Mammary epithelial cell (primary cell): ENCODE results near the gene CD300LB.

Source experiments
- EZH2 ChIP-seq: IDR thresholded peaks from 2 replicates; pipeline ENCODE4 v1.6.1; 2012; ENCODE audit warnings: low read length, inconsistent platforms, borderline replicate concordance
- TF ChIP-seq, protein P1 (sequence below), 2 donors: IDR thresholded peaks in 1 of 2; conservative IDR thresholded peaks in 1 of 2; 2 replicates each; pipeline ENCODE4 v1.5.1; 2011 to 2012; ENCODE audit warnings: inconsistent platforms in 2 of 2, low read length in 2 of 2, mild to moderate bottlenecking in 2 of 2, control low read depth in 1 of 2, low read depth in 1 of 2; ENCODE audit not compliant: insufficient read depth in 1 of 2; ENCODE audit errors: extremely low read depth in 1 of 2

DNA sequence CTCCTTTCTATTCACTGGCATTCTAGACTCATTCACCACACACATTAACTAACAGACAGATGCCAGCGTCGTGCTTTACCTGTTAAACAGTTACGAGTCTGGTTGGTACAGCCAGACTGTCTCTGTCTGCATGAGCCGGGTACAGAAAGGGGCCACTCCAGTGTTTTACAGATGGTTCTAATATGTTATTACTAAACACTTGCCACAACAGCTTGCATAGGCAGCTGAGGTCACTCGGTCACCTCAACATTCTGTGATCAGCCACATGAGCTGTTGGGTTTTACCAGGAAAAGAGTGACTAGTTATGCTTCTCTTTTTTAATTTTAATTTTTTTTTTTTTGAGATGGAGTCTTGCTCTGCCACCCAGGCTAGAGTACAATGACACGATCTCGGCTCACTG lies 39.6 kb downstream of the CD300LB start:
- TF ChIP-seq, protein P1, sequence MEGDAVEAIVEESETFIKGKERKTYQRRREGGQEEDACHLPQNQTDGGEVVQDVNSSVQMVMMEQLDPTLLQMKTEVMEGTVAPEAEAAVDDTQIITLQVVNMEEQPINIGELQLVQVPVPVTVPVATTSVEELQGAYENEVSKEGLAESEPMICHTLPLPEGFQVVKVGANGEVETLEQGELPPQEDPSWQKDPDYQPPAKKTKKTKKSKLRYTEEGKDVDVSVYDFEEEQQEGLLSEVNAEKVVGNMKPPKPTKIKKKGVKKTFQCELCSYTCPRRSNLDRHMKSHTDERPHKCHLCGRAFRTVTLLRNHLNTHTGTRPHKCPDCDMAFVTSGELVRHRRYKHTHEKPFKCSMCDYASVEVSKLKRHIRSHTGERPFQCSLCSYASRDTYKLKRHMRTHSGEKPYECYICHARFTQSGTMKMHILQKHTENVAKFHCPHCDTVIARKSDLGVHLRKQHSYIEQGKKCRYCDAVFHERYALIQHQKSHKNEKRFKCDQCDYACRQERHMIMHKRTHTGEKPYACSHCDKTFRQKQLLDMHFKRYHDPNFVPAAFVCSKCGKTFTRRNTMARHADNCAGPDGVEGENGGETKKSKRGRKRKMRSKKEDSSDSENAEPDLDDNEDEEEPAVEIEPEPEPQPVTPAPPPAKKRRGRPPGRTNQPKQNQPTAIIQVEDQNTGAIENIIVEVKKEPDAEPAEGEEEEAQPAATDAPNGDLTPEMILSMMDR (conservative IDR thresholded peaks at IDR 0.05 in 1 of 2, IDR thresholded peaks at IDR 0.05 in 1 of 2; ENCODE audit: extremely low read depth in 1 of 2, insufficient read depth in 1 of 2, low read depth in 1 of 2, low read length in 2 of 2): no peak
- TF ChIP-seq EZH2: no peak
